OCI-M2 (cell line): ENCODE data around the gene WWC1.

Source experiments
- DNase-seq: peaks from one replicate; lab custom pipeline; 2025; ENCODE audit not compliant: unreplicated experiment; lab: John Stamatoyannopoulos, UW

Gene WWC1

GRCh38 chr5:168360521-168361285 lies 69.3 kb downstream of the WWC1 start:
- no peak for DNase-seq

- DNase-seq = no peak
These were observed 70.8 kb downstream of the WWC1 start for GRCh38 chr5:168362097-168362885.

DNA sequence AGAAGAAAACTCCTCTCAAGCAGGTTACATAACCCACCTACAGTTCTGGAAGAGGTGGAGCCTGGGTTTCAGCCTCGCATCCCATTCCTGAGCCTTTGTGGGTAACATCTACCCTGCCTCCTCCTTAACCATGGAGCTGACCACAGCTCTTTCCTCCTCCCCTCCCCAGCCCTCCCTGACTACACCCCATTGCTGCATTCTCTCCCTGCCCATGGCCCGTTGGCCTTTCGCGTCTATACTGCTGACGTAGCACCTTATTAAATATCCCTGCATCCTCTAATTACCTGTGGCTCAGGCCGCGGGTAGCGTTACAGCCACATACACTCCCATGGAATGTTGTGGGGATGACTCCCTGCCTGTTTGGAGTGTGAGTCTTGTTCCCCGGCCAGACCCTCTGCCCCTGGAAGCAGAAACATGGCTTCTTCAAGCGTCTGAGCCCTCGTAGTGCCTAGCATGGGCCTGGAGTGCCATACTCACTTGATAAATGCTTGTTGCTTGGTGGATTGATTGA lies 72.8 kb downstream of the WWC1 start:
- no peak for DNase-seq

DNA sequence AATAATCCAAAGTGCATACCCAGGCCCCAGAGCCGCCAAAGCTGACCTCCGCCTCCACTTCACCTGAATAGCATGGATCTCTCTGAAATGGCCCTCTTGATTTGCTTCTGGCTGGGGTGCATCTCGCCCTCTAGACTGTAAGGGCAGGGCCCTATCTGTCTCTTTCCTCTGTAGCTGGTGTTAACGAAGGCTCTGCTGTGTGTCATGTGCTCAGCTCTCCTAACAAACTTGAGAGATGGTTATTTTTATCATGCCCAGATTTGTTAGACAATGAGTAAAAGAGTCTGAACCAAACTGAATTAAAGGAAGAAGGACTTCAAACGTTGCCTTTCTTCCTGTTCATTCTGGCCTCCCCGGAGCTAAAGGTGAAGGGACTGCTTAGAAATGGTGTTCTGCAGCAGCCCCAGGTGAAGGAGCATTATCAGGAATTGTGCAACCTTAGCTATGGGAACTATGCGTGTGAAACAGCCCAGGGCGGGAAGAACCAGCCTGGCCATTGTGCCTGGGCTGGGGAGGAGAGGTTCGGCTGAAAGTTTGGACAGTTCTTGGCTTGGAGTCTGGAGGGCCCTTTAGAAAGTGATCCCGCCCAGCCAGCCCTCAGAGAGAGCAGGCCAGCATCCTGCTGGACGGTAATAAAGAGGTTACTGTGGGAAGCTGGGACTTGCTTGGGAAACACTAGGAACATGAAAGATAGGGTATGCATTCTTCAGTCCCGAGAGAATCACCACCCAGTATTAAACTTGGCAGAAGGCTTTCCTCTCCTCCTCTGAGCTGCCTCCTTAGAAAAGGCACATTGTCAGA lies 73.5 kb downstream of the WWC1 start:
- DNase-seq = no peak

- no peak for DNase-seq
These were observed 74.2 kb downstream of the WWC1 start for GRCh38 chr5:168365581-168366081.

- no peak for DNase-seq
These were observed 74.7 kb downstream of the WWC1 start for GRCh38 chr5:168366116-168366515.

GRCh38 chr5:168368854-168369253 lies 77.4 kb downstream of the WWC1 start:
- DNase-seq = no peak

- no peak for DNase-seq
These were observed 79.4 kb downstream of the WWC1 start for GRCh38 chr5:168370831-168371230.

DNA sequence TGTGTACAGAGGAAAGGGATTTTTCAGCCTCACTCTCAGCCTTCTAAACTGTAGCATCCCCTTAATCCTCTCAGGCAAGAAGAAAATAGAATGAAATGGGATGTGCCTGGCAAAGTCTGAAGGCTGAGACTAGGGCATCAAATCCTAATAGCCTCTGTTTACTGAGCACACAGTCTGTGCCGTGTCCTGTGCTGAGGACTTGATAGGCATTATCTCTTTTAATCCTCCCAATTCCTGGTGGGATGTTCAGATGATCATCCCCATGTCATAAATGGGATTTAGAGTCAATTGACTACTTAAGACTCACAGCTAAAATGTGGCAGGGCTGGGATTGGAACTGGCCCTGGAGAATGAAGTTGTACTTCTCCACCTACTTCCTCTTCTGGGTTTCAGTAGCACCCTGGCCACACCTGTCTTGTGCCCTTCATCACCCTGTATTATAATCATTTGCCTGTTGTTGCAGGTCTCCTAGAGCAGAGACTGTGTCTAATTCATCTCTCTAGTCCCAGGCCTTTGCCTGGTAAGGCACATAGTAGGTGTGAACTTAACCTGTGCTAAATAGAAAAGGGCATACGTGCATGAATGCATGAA lies 81.0 kb downstream of the WWC1 start:
- no peak for DNase-seq

DNA sequence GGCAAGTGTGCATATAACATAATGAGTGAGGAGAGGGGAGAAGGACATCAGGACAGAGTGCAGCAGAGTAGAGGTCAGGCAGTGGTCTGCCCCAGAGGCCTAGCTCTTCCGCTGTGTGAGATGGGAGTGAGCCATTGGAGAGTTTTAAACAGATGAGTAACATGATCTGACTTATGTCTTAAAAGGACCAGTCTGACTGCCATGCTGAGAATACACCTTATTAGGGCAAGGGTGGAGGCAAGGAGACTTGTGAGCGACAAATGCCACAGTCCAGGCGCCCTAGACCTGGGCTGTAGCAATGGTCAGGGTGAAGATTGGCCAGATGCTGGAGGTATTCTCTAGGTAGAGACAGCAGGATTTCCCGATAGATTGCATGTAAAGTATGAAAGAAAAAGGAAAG lies 83.1 kb downstream of the WWC1 start:
- no peak for DNase-seq

DNA sequence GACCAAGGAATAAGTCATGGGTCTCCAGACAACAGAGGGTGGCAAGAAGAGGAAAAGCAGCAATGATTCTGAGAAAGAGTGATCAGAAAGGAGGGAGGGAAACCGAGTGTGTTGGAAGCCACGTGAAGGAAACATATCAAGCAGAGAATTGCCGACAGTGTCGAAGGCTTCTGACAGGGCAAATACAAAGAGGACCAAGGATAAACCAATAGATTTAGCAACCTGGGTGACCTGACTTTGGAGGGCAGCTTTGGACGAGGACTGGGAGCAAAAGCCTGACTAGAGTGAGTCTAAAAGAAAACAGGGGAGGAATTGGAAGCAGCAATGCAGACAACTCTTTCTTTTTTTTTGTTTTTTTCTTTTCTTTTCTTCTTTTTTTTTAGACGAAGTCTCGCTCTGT lies 83.8 kb downstream of the WWC1 start:
- DNase-seq = no peak

DNA sequence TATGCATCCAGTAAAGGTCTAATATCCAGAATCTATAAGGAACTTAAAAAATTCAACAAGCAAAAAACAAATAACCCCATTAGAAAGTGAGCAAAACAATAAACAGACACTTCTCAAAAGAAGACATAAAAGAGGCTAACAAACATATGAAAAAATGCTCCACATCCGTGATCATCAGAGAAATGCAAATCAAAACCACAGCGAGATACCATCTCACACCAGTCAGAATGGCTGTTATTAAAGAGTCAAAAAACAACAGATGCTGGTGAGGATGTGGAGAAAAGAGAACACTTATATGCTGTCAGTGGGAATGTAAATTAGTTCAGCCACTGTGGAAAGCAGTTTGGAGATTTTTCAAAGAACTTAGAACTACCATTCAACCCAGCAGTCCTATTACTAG lies 86.1 kb downstream of the WWC1 start:
- no peak for DNase-seq

- no peak for DNase-seq
These were observed 87.3 kb downstream of the WWC1 start for GRCh38 chr5:168378741-168379140.

GRCh38 chr5:168382421-168382820 lies 91.0 kb downstream of the WWC1 start:
- no peak for DNase-seq

DNA sequence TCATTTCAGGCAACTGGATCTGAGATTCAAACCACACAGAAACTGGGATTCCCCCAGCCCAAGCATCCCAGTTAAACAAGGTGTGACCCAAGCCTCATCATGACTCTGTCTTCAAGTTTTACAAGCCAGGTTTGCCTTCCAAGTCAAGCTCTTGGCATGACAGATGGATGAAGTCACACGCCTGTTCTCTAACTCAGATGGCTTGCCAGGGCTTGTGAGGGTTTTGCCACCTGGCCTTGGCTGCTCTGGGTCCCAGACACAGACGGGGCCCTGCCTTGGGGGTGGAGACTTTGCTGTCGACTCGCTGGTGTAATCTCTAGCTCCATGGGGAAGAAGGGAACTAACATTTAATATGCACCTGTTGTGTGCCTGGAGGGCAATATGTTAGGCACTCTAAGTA lies 99.0 kb downstream of the WWC1 start:
- no peak for DNase-seq

DNA sequence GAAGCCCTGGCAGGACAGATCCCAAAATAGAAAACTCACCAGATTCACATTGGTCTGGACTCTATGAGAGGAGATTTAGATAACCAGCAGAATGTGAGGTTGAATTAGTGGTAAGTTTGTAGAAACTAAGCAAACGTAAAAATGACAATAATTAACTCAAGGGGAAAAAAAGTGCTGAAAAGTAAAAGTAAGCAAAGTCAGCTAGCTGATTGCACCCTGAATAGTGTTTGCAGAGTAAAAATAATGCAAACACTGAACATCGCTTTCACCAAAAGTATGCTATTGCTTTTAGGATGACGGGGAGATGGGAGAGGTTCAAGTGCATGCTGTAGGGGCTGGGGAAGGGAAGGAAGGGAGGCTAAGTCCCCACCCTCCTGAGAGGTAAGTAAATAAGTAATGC lies 102.3 kb downstream of the WWC1 start:
- no peak for DNase-seq

DNA sequence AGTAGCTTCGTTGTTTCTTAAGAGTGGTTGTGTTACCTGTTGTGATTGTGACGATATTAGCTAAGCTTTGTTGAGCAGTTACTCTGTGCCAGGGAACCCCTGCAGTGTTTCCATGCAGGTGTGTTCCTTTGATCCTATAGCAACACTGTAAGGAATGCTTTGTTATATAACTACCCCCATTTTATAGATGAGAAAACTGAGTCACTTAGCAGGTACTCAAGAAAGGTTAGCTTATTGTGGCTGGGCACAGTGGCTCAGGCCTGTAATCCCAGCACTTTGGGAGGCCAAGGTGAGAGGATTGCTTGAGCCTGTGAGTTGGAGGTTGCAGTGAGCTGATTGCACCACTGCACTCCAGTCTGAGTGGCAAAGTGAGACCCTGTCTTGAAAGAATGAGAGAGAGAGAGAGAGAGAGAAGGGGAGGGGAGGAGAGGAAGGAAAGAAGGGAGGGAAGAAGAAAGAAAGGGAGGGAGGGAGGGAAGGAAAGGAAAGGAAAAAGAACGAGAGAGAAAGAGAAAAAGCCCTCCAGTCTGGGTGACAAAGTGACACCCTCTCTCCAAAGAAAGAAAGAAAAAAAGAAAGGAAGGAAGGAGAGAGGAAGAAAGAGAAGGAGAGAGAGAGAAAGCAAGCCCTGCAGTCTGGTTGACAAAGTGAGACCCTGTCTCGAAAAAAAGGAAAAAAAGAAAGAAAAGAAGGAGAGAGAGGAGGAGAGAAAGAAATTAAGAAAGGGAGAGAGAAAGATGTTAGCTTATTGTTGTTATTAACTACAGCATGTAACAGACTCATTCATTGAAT lies 109.2 kb downstream of the WWC1 start:
- no peak for DNase-seq

DNA sequence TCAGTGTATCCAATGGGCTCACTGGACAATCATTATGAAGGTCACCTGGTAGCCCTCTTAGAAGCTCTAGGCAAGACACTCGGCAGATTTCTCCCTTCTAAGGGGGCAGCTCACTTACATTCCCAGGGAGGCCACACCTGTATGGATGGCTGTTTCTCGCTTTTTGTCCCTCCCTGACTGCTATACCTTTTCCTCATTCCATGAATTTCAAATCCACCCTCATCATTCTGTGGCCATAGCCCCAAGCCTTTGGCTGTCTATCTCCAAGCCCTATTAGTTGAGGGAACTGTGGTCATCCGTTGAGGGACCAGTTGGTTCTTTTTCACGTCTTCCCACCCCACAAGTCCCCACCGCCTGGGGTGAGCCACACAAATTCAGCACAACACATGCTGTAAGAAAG lies 109.8 kb downstream of the WWC1 start:
- DNase-seq = no peak

DNA sequence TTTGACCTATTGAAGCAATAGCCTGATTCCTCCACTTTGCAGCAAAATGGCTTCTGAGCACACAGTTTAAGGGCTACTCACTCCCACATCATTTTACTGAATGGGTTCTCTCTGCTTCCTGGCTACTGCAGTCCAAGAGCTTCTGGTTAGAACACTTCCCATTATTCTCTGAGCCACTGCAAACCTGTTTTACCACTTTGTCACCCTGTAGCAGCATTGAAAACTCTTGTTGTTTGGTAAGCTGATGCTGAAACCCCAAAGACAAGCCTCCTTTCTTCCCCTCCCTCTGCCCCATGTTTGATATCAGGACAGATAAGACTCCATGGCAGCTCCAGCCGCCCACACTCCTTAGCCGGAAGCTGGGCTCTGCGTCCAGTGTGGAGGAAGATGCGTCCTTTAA lies 110.4 kb downstream of the WWC1 start:
- no peak for DNase-seq

GRCh38 chr5:168404365-168404764 lies 112.9 kb downstream of the WWC1 start:
- no peak for DNase-seq
